ENCODE data around the gene EEF1AKMT3. TPM values are rescaled to one million over a fixed set of nuclear protein-coding genes. Genes with fewer than 3 reads are reported as not detected.
A peak's percentile ranks its signal among the peaks of the same experiment; 100 is the strongest.

The EEF1AKMT3 gene
- total RNA-seq, 2 donors from 2014 or later: 1.9 to 3.6 TPM

DNA sequence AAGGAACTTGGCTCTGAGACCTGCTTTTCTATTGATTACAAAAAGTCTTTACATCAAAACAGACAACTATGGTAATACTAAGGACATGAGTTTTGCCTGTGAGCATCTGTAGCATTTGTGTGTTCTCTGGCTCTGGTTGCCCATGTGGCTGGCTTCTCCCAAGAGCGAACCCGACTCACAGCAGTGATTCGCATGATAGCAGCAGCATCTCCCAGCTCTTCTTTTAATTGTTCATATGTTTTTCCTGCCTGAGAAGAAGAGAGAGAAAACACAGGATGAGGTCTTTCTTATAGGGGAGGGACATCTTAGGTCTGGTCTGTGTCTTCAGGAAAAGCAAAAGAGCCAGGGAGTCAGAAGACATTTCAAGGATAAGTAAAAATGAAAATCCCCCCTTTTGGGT, 28.6 kb downstream of the EEF1AKMT3 start:
- Histone ChIP-seq H3K4me3 (no peak overlapping the region), H3K27ac (no peak overlapping the region), H3K27me3 (no peaks in the 10 kb centered on the region), H3K36me3 (peaks cover 80% of the 10 kb centered on the region), H3K4me1 (peaks cover 0 to 8% of the 10 kb centered on the region in 2 donors), H3K9me3 (no peaks in the 10 kb centered on the region)
- no peak for DNase-seq (ENCODE audit: low spot score)
- TF ChIP-seq, protein P1, sequence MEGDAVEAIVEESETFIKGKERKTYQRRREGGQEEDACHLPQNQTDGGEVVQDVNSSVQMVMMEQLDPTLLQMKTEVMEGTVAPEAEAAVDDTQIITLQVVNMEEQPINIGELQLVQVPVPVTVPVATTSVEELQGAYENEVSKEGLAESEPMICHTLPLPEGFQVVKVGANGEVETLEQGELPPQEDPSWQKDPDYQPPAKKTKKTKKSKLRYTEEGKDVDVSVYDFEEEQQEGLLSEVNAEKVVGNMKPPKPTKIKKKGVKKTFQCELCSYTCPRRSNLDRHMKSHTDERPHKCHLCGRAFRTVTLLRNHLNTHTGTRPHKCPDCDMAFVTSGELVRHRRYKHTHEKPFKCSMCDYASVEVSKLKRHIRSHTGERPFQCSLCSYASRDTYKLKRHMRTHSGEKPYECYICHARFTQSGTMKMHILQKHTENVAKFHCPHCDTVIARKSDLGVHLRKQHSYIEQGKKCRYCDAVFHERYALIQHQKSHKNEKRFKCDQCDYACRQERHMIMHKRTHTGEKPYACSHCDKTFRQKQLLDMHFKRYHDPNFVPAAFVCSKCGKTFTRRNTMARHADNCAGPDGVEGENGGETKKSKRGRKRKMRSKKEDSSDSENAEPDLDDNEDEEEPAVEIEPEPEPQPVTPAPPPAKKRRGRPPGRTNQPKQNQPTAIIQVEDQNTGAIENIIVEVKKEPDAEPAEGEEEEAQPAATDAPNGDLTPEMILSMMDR (IDR thresholded peaks at IDR 0.05): no peak

DNA sequence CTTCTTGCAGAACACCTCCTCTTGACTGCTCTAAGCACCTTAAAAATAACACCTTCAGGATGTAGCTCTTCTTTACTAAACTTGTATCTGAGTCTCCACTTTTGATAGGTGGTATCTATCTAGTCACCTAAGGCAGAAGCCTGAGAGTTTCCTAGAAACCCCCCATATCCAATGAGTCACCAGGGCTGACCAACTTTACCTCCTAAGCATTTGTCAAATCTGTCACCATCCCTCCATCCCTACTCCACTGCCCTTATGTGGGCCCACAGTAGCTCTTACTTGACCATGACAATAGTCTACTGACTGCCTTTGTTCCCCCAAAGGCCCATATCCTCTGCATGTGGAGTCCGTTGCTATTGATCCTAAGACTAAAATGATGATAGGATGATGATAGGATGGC, 30.2 kb downstream of the EEF1AKMT3 start:
- Histone ChIP-seq H3K4me3 (no peak overlapping the region), H3K36me3 (peaks cover 81% of the 10 kb centered on the region), H3K4me1 (peaks cover 0 to 8% of the 10 kb centered on the region in 2 donors), H3K9me3 (no peaks in the 10 kb centered on the region), H3K27ac (no peak overlapping the region), H3K27me3 (no peaks in the 10 kb centered on the region)
- TF ChIP-seq, protein P1 (IDR thresholded peaks at IDR 0.05): no peak
- DNase-seq (ENCODE audit: low spot score): no peak

DNA sequence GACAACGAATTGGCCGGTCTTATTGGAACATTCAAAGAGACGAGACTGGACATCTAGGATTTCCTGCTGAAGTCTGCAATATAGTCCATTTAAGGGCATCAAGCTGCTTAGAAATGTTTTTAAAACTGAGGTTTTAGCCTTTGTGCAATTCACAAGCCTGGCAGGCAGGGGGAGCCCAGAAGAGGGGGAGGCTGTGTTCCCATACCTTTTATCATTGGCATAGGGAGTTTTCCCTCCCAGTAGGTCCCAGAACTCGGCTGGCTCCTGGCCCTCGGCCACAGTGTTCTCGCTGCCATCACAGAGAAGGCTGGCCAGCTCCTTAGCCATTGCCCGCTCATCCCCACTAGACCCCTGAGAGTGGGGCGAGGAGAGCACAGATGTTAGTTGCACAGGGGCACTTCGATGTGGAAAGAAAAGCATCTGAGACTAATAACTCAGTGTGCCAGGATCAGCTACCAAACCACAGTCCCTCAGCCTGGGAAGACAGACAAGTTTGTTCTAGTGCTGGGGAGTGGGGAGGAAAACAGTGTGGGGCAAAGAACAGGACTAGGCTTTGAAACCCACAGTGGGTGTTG, 31.0 kb downstream of the EEF1AKMT3 start:
- H3K4me1 ChIP-seq: peaks cover 0 to 8% of the 10 kb centered on the region in 2 donors
- H3K27ac ChIP-seq: peak overlapping the region in 1 of 2 donors; percentile 8
- TF ChIP-seq, protein P1 (IDR thresholded peaks at IDR 0.05): peak; percentile 64 to 89
- H3K4me3 ChIP-seq: no peak overlapping the region
- H3K36me3 ChIP-seq: peaks cover 88% of the 10 kb centered on the region
- no peaks in the 10 kb centered on the region for H3K9me3 ChIP-seq
- DNase-seq (ENCODE audit: low spot score): no peak
- H3K27me3 ChIP-seq: no peaks in the 10 kb centered on the region

DNA sequence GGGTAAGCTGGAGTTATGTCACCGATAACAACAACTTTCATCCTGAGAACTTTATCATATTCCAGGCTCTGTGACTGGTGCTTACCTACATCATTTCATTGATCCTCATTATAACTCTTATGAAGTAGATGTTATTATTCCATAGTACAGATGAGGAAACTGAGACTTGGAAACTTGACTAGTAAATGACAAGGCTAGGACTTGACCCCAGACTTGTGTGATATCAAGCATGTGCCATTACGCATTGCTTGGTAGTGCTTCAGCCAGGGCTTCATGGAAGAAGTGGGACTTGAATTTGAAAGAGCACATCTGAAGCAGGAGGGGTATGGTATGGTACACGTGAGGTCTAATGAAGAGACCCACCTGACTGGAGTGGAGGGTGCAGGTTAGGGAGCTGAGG, 34.3 kb downstream of the EEF1AKMT3 start:
- Histone ChIP-seq H3K36me3 (peaks cover 85% of the 10 kb centered on the region), H3K27ac (no peak overlapping the region), H3K27me3 (no peaks in the 10 kb centered on the region), H3K4me3 (no peak overlapping the region), H3K4me1 (peaks cover 0 to 8% of the 10 kb centered on the region in 2 donors), H3K9me3 (no peaks in the 10 kb centered on the region)
- TF ChIP-seq, protein P1 (IDR thresholded peaks at IDR 0.05): no peak
- DNase-seq (ENCODE audit: low spot score): no peak

DNA sequence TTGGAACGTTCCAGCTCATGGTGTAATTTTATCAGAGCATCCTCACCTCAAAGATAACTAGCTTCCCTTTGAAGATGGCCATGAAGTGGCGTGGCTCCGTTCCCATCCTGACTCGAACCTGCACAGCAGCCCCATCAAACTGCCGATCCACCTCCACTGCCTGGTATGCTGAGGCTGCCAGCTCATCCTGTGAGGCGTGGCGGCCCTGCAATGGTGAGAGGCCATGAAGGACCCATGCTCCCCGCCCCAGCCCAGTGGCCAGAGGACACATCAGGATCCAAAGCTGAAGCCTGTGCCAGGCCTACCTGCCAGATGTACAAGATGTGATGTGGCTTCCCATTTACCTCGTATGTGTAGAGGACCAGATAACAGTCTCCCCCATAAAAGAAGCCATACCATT, 34.9 kb downstream of the EEF1AKMT3 start:
- Histone ChIP-seq H3K27ac (no peak overlapping the region), H3K27me3 (no peaks in the 10 kb centered on the region), H3K4me1 (peaks cover 0 to 8% of the 10 kb centered on the region in 2 donors), H3K36me3 (peaks cover 79% of the 10 kb centered on the region), H3K9me3 (no peaks in the 10 kb centered on the region), H3K4me3 (no peak overlapping the region)
- no peak for DNase-seq (ENCODE audit: low spot score)
- TF ChIP-seq, protein P1 (IDR thresholded peaks at IDR 0.05): no peak

DNA sequence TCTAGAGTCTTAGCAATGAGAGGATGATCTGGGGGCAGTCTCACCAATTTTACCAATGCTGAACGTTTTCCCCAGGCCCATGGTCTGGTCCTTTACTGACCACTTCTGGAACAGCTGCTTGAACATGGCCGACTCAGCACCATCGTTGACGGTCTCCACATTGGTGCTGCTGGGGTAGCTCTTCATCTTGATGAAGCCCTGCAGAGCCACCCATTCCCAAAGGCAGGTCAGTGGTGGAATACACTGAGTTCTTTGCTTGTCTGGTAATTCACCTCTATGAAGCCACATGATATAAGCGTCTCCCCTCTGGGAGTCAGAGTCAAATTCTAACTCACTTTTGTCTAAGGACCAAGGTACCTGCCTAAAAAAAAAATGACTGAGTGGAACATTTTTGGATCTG, 35.9 kb downstream of the EEF1AKMT3 start:
- no peak overlapping the region for H3K27ac ChIP-seq
- H3K36me3 ChIP-seq: peaks cover 73% of the 10 kb centered on the region
- no peaks in the 10 kb centered on the region for H3K9me3 ChIP-seq
- TF ChIP-seq, protein P1 (IDR thresholded peaks at IDR 0.05): no peak
- DNase-seq (ENCODE audit: low spot score): no peak
- H3K27me3 ChIP-seq: no peaks in the 10 kb centered on the region
- H3K4me3 ChIP-seq: no peak overlapping the region
- peaks cover 0 to 6% of the 10 kb centered on the region in 2 donors for H3K4me1 ChIP-seq

All from right atrium auricular region (tissue), 2 donors.